WERI-Rb-1 (cell line): ENCODE data around the gene PLTP.

Source experiments
- DNase-seq: peaks from one replicate; pipeline ENCODE4 v3.0.0-alpha.2; 2020
- H3K27ac ChIP-seq: fragments of 250-450 bp; sonication (Bioruptor Pico); 2 replicates; pipeline ENCODE4 v1.5.1; 2020; ENCODE audit warnings: mild to moderate bottlenecking, moderate library complexity
- H3K27me3 ChIP-seq: fragments of 250-450 bp; sonication (Bioruptor Pico); 2 replicates; pipeline ENCODE4 v1.5.1; 2021; ENCODE audit warnings: mild to moderate bottlenecking, low read depth, moderate library complexity; ENCODE audit not compliant: insufficient read depth, severe bottlenecking
- H3K36me3 ChIP-seq: fragments of 250-450 bp; sonication (Bioruptor Pico); 2 replicates; pipeline ENCODE4 v1.5.1; 2020; ENCODE audit warnings: mild to moderate bottlenecking, moderate library complexity
- H3K4me3 ChIP-seq: 2 replicates; pipeline ENCODE4 v1.5.1; 2011; ENCODE audit warnings: low read depth, mild to moderate bottlenecking, control low read depth, low read length
- H3K9me3 ChIP-seq: fragments of 250-450 bp; sonication (Bioruptor Pico); 2 replicates; pipeline ENCODE4 v1.5.1; 2021; ENCODE audit warnings: mild to moderate bottlenecking, moderate library complexity; ENCODE audit not compliant: severe bottlenecking
- TF ChIP-seq, protein P1 (sequence below): IDR thresholded peaks from 2 replicates; pipeline ENCODE4 v1.5.1; 2011; ENCODE audit warnings: low read depth, mild to moderate bottlenecking, control low read depth, inconsistent platforms, low read length

PLTP gene

DNA sequence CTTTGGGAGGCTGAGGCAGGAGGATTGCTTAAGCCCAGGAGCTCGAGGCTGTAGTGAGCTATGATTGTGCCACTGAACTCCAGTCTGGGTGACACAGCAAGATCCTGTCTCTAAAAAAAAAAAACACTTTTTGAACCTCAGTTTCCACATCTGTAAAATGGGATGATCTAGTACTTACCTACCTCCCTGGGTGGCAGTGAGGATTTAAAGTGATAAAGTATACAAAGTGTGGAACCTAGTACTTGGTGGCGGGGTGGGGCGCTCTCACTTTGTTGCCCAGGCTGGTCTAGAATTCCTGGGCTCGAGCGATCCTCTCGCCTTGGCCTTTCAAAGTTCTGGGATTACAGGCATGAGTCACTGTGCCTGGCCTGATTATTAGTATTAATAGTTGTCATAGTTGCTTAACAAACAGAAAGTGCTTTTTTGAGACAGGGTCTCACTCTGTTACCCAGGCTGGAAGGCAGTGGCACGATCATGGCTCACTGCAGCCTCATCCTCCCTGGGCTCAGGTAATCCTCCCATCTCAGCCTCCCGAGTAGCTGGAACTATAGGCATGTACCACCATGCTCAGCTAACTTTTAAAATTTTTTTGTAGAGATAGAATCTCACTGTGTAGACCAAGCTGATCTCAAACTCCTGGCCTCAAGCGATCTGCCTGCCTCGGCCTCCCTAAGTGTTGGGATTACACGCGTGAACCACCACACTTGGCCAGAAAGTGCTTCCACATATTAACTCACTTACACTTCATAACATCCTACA, 7.0 kb upstream of the PLTP start:
- Histone ChIP-seq H3K4me3 (no peak overlapping the region), H3K36me3 (no peaks in the 10 kb centered on the region), H3K27me3 (no peaks in the 10 kb centered on the region), H3K27ac (no peak overlapping the region), H3K9me3 (no peaks in the 10 kb centered on the region)
- TF ChIP-seq, protein P1, sequence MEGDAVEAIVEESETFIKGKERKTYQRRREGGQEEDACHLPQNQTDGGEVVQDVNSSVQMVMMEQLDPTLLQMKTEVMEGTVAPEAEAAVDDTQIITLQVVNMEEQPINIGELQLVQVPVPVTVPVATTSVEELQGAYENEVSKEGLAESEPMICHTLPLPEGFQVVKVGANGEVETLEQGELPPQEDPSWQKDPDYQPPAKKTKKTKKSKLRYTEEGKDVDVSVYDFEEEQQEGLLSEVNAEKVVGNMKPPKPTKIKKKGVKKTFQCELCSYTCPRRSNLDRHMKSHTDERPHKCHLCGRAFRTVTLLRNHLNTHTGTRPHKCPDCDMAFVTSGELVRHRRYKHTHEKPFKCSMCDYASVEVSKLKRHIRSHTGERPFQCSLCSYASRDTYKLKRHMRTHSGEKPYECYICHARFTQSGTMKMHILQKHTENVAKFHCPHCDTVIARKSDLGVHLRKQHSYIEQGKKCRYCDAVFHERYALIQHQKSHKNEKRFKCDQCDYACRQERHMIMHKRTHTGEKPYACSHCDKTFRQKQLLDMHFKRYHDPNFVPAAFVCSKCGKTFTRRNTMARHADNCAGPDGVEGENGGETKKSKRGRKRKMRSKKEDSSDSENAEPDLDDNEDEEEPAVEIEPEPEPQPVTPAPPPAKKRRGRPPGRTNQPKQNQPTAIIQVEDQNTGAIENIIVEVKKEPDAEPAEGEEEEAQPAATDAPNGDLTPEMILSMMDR = no peak
- no peak for DNase-seq

DNA sequence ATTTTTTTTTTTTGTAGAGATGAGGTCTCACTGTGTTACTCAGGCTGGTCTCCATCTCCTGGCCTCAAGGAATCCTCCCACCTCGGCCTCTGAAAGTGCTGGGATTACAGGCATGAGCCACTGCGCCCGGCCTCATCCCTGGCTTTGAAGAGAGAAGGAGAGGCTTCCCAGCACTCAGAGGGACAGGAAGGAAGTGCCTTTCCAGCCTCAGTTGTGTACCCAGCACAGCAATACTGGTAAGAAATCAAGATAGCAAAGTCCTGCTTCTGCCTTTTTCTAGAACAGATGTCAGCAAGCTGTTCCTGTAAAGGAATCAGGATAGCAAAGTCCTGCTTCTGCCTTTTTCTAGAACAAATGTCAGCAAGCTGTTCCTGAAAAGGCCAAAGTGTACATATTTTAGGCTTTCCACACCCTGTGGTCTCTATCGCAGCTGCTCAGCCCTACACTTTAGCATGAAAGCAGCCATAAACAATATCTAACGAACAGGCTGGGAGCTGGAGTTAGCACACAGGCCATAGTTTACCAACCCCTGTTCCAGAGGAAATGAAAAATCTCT, 6.3 kb upstream of the PLTP start:
- Histone ChIP-seq H3K9me3 (no peaks in the 10 kb centered on the region), H3K36me3 (no peaks in the 10 kb centered on the region), H3K4me3 (no peak overlapping the region), H3K27me3 (no peaks in the 10 kb centered on the region), H3K27ac (no peak overlapping the region)
- no peak for DNase-seq
- TF ChIP-seq, protein P1 = no peak

GRCh38 chr20:45917790-45918141, 5.8 kb upstream of the PLTP start:
- Histone ChIP-seq H3K9me3 (no peaks in the 10 kb centered on the region), H3K27ac (no peak overlapping the region), H3K27me3 (no peaks in the 10 kb centered on the region), H3K4me3 (no peak overlapping the region), H3K36me3 (no peaks in the 10 kb centered on the region)
- TF ChIP-seq, protein P1 = no peak
- peak; percentile 37 for DNase-seq

DNA sequence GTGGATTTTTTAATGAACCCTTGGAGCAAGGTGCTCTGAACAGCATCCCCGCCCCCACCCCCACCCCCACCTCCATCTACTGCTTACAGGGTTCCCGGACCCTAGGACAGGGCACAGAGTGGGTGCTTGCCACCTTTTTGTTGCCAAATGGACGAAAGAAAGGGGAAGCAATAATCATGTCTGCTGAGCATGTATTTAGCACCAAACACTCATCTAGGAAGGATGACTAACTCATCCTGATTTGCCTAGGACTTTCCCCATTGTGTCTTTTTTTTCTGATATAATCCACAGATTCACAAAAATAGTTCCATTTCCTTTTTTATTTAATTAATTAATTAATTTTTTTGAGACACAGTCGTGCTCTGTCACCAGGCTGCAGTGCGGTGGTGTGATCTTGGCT, 1.2 kb upstream of the PLTP start:
- Histone ChIP-seq H3K27me3 (no peaks in the 10 kb centered on the region), H3K27ac (no peak overlapping the region), H3K9me3 (no peaks in the 10 kb centered on the region), H3K4me3 (no peak overlapping the region), H3K36me3 (no peaks in the 10 kb centered on the region; the same call in 1 of the 2 replicates)
- no peak for DNase-seq
- TF ChIP-seq, protein P1 = no peak

- peak overlapping the region; percentile 55 for H3K27ac ChIP-seq
- H3K36me3 ChIP-seq = no peaks in the 10 kb centered on the region; the same call in 1 of the 2 replicates
- H3K9me3 ChIP-seq = no peaks in the 10 kb centered on the region
- DNase-seq = no peak
- TF ChIP-seq, protein P1 = no peak
- no peaks in the 10 kb centered on the region for H3K27me3 ChIP-seq
- H3K4me3 ChIP-seq = peak overlapping the region; percentile 50
These were observed 358 bp upstream of the PLTP start for GRCh38 chr20:45912344-45912682.
